ENCODE data around the gene PDLIM1.

The PDLIM1 gene, protein sequence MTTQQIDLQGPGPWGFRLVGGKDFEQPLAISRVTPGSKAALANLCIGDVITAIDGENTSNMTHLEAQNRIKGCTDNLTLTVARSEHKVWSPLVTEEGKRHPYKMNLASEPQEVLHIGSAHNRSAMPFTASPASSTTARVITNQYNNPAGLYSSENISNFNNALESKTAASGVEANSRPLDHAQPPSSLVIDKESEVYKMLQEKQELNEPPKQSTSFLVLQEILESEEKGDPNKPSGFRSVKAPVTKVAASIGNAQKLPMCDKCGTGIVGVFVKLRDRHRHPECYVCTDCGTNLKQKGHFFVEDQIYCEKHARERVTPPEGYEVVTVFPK

GRCh38 chr10:95290461-95291364, at the start of gene PDLIM1:
PDLIM1 (minus strand) TSS chr10:95291003; CDS start chr10:95290915, 88 bp downstream.
- peak within 1 kb of the TSS; percentile 82 for H3K4me3 ChIP-seq (ENCODE audit: low read depth, low read length)

DNA sequence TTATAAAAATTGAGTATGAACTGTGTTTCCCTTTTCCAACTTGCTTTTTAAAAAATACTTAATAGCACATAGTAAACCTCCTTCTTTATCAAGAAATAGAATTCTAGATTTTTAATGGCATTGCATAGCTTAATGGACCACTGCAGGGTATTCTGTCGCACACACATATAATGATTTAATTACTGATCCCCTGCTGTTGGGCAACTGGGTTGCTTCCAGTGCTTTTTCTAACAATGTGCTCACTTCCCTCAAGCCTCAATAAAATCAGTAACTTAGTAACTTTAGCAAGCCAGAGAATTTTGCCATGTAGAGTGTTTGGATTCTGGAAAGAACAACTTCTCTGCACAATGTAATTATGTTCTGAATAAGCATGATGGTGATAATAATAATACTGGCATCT, 49.1 kb upstream of the PDLIM1 start:
- no peak overlapping the region for H3K4me3 ChIP-seq (ENCODE audit: low read depth, low read length)

- H3K4me3 ChIP-seq (ENCODE audit: low read depth, low read length), result no peak overlapping the region
These were observed 46.8 kb upstream of the PDLIM1 start for GRCh38 chr10:95337423-95338160.

DNA sequence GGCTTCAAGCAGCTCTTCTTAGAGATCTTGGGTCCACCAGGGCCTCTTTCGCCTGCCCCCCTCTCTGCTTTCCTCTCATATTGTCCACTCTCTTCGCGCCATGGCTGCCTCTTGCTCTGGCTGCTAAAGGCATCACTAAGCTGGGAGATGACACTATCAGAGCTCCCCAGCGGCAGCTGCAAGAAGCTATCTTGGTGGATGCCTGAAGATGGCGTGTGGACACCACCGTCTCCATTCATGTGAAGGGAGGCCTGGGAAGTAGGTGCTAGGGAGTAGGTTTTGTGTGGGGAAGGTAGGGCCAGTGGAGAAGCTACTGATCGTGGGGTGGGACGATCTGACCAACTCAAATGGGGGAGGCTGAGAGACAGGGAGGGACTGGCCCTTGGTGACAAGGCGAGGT, 45.9 kb upstream of the PDLIM1 start:
- no peak overlapping the region for H3K4me3 ChIP-seq (ENCODE audit: low read depth, low read length)

- no peak overlapping the region for H3K4me3 ChIP-seq (ENCODE audit: low read depth, low read length)
These were observed 45.3 kb upstream of the PDLIM1 start for GRCh38 chr10:95335933-95336699.

GRCh38 chr10:95334805-95335144, 44.0 kb upstream of the PDLIM1 start:
- H3K4me3 ChIP-seq (ENCODE audit: low read depth, low read length), result no peak overlapping the region

- no peak overlapping the region for H3K4me3 ChIP-seq (ENCODE audit: low read depth, low read length)
These were observed 43.4 kb upstream of the PDLIM1 start for GRCh38 chr10:95333997-95334804.

DNA sequence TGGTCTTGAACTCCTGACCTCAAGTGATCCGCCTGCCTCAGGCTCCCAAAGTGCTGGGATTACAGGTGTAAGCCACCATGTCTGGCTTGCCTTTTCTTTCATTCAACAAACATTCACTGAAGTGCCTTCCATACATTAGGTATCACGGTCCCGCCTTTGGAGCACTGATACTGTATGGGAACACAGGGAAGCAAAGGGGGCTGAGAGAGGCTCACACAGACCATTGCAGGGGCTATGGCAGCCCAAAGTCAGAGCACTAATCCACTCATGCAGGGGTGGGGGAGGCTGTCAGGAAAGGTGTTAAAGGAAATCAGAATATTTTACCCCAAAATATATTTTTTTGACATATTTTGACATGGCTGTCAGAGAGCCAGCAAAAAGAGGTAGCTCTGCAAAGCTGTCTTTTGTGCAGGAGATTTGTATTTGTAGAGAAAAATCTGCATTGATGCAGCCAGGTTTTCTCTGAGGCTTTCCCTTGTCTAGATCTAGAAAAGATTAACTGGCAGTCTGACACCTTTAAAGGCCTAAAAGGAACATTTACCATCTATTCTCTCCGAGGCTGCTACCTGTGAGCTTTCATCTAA, 42.0 kb upstream of the PDLIM1 start:
- no peak overlapping the region for H3K4me3 ChIP-seq (ENCODE audit: low read depth, low read length)

DNA sequence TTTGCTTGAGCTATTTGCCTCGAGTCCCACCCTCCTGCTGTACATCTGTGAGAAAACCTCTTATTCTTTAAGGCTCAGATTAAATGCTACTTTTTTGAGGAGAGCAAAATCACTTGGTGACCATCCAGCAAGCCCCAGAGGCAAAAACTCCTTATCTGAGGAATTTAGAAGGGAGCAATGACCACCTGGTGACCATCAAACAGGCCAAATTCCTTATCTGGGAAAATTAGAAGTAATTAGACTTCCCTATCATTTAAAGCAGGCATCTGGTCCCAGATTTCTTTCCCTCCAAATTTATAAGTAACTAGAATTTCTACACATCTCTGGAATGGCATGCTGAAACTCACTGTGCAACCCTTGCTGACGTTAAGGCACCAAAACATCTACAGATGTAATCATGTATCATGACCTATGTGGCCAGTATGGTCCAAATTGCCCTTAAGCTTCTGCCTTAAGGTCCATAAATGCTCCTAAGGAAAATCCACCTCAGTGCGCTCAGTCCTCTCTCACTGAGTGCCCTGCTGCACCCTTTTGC, 40.9 kb upstream of the PDLIM1 start:
- H3K4me3 ChIP-seq (ENCODE audit: low read depth, low read length), result no peak overlapping the region

- no peak overlapping the region for H3K4me3 ChIP-seq (ENCODE audit: low read depth, low read length)
These were observed 40.2 kb upstream of the PDLIM1 start for GRCh38 chr10:95330966-95331453.

DNA sequence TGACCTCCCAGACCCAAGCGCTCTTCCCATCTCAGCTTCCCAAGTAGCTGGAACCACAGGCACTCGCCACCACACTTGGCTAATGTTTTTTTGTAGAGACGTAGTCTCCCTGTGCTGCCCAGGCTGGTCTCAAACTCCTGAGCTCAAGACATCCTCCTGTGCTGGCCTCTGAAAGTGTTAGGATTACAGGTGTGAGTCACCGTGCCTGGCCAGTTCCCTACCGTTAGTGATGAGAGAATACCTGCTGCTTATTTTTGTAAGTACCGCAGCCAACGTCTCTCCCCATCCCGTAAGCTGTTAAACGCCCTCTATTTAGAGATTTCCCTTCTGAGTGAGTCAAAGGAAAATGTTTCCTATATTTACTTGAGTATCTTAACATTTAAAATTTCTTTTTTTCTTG, 38.5 kb upstream of the PDLIM1 start:
- no peak overlapping the region for H3K4me3 ChIP-seq (ENCODE audit: low read depth, low read length)

- H3K4me3 ChIP-seq (ENCODE audit: low read depth, low read length), result no peak overlapping the region
These were observed 37.2 kb upstream of the PDLIM1 start for GRCh38 chr10:95328013-95328412.

GRCh38 chr10:95327367-95327766, 36.6 kb upstream of the PDLIM1 start:
- H3K4me3 ChIP-seq (ENCODE audit: low read depth, low read length), result no peak overlapping the region

GRCh38 chr10:95326396-95326795, 35.6 kb upstream of the PDLIM1 start:
- no peak overlapping the region for H3K4me3 ChIP-seq (ENCODE audit: low read depth, low read length)

DNA sequence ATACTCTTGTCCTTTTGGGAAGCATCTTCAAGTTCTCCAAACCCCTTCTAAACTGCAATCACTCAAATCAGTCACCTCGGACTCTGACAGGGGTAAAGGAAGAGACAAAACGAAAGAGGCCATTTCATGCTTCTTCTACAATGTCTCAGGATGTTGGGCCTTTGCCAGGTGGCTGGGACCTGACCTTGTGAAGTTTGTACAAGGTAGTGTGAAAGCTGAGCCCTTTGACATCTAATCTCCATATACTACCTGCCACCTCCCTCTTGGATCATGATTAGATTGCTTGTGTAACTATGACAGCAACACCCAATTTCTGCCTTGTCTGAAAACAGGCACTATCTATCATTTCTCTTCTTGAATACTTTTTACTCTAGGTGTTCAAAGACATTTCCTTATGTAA, 35.1 kb upstream of the PDLIM1 start:
- no peak overlapping the region for H3K4me3 ChIP-seq (ENCODE audit: low read depth, low read length)

DNA sequence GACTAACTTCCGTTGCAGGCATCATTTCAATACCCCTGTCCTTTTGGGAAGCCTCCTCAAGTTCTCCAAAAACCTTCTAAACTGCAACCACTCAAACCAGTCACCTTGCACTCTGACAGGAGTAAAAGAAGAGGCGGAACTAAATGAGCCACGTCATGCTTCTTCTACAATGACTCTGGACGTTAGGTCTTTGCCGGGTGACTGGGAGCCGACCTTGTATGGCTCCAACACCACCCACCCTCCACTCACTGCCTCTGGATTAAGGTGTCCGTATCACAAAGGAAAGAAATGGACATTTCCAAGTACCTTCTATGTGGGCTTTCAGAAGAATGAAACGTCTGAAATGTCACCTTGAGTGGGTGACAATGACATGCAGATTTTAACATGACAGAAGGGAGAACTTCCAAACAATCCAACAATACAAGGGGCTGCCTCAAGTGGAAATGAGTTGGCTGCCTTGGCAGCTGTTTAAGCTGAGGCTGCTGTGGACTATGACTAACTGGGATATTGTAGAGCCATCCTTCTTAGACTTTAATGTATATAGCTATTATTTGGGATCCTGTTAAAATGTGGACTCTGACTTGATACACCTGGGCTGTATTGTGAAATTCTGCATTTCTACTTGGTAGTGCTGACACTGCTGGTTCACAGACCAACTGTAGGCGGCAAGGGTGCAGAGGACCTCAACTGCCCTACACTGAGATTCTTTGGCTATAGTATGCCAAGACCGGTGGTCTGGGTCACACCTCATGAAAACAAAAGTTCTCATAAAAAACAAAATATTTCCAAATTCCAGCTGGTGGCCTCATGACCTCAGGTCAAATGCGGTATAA, 33.8 kb upstream of the PDLIM1 start:
- no peak overlapping the region for H3K4me3 ChIP-seq (ENCODE audit: low read depth, low read length)

DNA sequence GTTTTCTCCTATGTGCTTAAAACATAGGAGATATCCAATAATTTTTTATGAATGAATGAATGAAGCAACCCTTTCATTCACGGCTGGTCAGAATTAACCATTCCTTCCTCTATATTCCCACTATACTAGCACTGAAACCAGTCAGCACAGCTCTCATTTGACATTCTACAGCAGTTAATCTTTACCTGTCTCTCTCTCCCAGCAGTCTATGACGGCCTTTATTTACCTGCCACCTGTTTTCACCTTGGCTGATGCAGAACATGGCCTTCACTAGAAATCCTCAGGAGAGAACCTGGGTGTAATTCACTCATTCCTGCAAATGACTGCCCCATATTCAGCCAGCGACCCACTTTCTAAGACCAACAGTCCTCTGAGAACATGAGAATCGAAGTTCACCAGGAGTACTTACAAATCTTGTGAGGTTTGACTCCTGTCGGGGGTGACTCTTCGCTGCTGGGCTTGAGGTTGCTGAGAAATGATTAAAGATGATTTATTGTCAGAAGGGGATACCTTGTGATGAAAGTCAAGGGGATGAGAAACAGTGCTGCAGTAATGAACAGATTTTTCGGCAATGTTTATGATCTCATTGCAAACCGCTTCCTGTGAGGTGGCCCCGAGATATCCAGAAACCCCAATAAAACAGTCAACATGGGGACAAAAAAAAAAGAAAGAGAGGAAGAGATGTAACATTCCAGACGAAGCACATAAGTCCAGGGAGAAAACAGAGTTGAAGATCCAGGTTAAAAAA, 30.9 kb upstream of the PDLIM1 start:
- H3K4me3 ChIP-seq (ENCODE audit: low read depth, low read length), result no peak overlapping the region

GRCh38 chr10:95319239-95319638, 28.4 kb upstream of the PDLIM1 start:
- no peak overlapping the region for H3K4me3 ChIP-seq (ENCODE audit: low read depth, low read length)
